Activated CD4-positive, CD25-positive, alpha-beta regulatory T cell treated with anti-CD3 and anti-CD28 coated beads, Interleukin-2, amount 50 U/mL, for 24 hours (primary cell): ENCODE data around the gene NDUFS3.

Experiments
- ATAC-seq, 2 donors: fragments of 150-1000 bp; cut with Tn5 transposase; one replicate each; pipeline ENCODE4 v1.10.0; 2021; ENCODE audit warnings: mild to moderate bottlenecking in 1 of 2, moderate library complexity in 1 of 2

Gene NDUFS3

GRCh38 chr11:47592251-47592650 is 13.4 kb downstream of the NDUFS3 start:
- ATAC-seq: no peak

- ATAC-seq: no peak
Observed at GRCh38 chr11:47592970-47593369, 14.1 kb downstream of the NDUFS3 start.

GRCh38 chr11:47593492-47593933 is 14.6 kb downstream of the NDUFS3 start:
- no peak for ATAC-seq

- no peak for ATAC-seq
Observed at GRCh38 chr11:47593934-47594855, 15.3 kb downstream of the NDUFS3 start, which contains the start of gene C1QTNF4. Gene C1QTNF4 (minus strand): TSS chr11:47594411. CDS start chr11:47590810, 3,601 bp downstream.

- ATAC-seq: no peak
Observed at GRCh38 chr11:47595029-47595428, 16.2 kb downstream of the NDUFS3 start.

GRCh38 chr11:47595967-47596366 is 17.1 kb downstream of the NDUFS3 start:
- no peak for ATAC-seq

- ATAC-seq: no peak
Observed at GRCh38 chr11:47599902-47600301, 21.0 kb downstream of the NDUFS3 start.

- no peak for ATAC-seq
Observed at GRCh38 chr11:47603295-47603694, 24.4 kb downstream of the NDUFS3 start.

- no peak for ATAC-seq
Observed at GRCh38 chr11:47605921-47606320, 27.0 kb downstream of the NDUFS3 start.

- no peak for ATAC-seq
Observed at GRCh38 chr11:47606731-47607130, 27.9 kb downstream of the NDUFS3 start.

GRCh38 chr11:47607380-47607779 is 28.5 kb downstream of the NDUFS3 start:
- no peak for ATAC-seq

GRCh38 chr11:47609675-47610074 is 30.8 kb downstream of the NDUFS3 start:
- no peak for ATAC-seq

- no peak for ATAC-seq
Observed at GRCh38 chr11:47611348-47611794, 32.5 kb downstream of the NDUFS3 start.

- no peak for ATAC-seq
Observed at GRCh38 chr11:47615249-47615648, 36.4 kb downstream of the NDUFS3 start.

GRCh38 chr11:47616726-47617416 is 38.0 kb downstream of the NDUFS3 start:
- ATAC-seq: no peak

- no peak for ATAC-seq
Observed at GRCh38 chr11:47617417-47617809, 38.5 kb downstream of the NDUFS3 start.

- ATAC-seq: no peak
Observed at GRCh38 chr11:47620836-47621378, 42.0 kb downstream of the NDUFS3 start.

GRCh38 chr11:47626234-47626633 is 47.4 kb downstream of the NDUFS3 start:
- no peak for ATAC-seq

- ATAC-seq: no peak
Observed at GRCh38 chr11:47628026-47628425, 49.2 kb downstream of the NDUFS3 start.

- no peak for ATAC-seq
Observed at GRCh38 chr11:47631473-47631872, 52.6 kb downstream of the NDUFS3 start.
